ENCODE measurements around the gene MORC2. TPM values are rescaled to one million over a fixed set of nuclear protein-coding genes. Genes with fewer than 3 reads are reported as not detected.

MORC2 gene
- total RNA-seq, 5 donors from 2014 or later (not counting 1 experiment from before 2014, with no cell fraction given) = 33.6 to 49.1 (median 45.4) TPM

GRCh38 chr22:30947173-30947815 is 21.3 kb downstream of the MORC2 start:
- ChIA-PET CTCF (interaction anchor here (0.9 to 2.2 kb wide), 4 partner anchors 8 to 138 kb away, joined by 3 to 6 read pairs (median 4); no protein-coding TSS in a partner anchor), POLR2A (interaction anchor here in 1 of 2 donors (0.8 kb wide), 1 partner anchor 21 kb away, joined by 3 read pairs; the partner anchor contains the start of gene MORC2)
- Histone ChIP-seq H3K9me3 (no peaks in the 10 kb centered on the region), H3K27me3 (replicated peaks in 1 of 2; ENCODE audit: control insufficient read depth in 2 of 2, extremely low read depth in 1 of 2, insufficient read depth in 2 of 2, low read length in 1 of 2) (no peaks in the 10 kb centered on the region), H3K4me1 (ENCODE audit: control insufficient read depth in 1 of 2, extremely low read depth in 1 of 2, insufficient read depth in 2 of 2, low read length in 2 of 2) (peaks cover 34 to 38% of the 10 kb centered on the region in 2 experiments), H3K27ac (ENCODE audit: low read length) (no peak overlapping the region), H3K36me3 (ENCODE audit: control insufficient read depth in 2 of 2, extremely low read depth in 1 of 2, insufficient read depth in 1 of 2, low read length in 1 of 2) (peaks cover 9 to 56% of the 10 kb centered on the region in 2 donors), H3K4me3 (ENCODE audit: control insufficient read depth in 1 of 2, extremely low read depth in 1 of 2, low read length in 1 of 2) (no peak overlapping the region)
- peaks cover 56% of the 10 kb centered on the region for H3K36me3 Mint-ChIP-seq
- 85% methylated on average over 4 of the region's 5 CpGs for WGBS (ENCODE audit: insufficient coverage)
- ATAC-seq (replicated peaks in 1 of 4) = no peak
- H3K9me3 Mint-ChIP-seq = no peaks in the 10 kb centered on the region
- peaks cover 59 to 68% (median 66%) of the 10 kb centered on the region in 3 donors for H3K4me1 Mint-ChIP-seq
- H3K27me3 Mint-ChIP-seq = no peaks in the 10 kb centered on the region
- no peak for DNase-seq
- H3K27ac Mint-ChIP-seq = no peak overlapping the region
- H3K4me3 Mint-ChIP-seq = no peak overlapping the region

GRCh38 chr22:30946354-30946753 is 22.2 kb downstream of the MORC2 start:
- no peaks in the 10 kb centered on the region for H3K9me3 Mint-ChIP-seq
- no peaks in the 10 kb centered on the region for H3K27me3 Mint-ChIP-seq
- peak overlapping the region; percentile 29 to 53 for H3K27ac Mint-ChIP-seq
- Histone ChIP-seq H3K4me1 (ENCODE audit: control insufficient read depth in 1 of 2, extremely low read depth in 1 of 2, insufficient read depth in 2 of 2, low read length in 2 of 2) (peaks cover 38% of the 10 kb centered on the region in 2 experiments), H3K4me3 (ENCODE audit: control insufficient read depth in 1 of 2, extremely low read depth in 1 of 2, low read length in 1 of 2) (no peak overlapping the region), H3K36me3 (ENCODE audit: control insufficient read depth in 2 of 2, extremely low read depth in 1 of 2, insufficient read depth in 1 of 2, low read length in 1 of 2) (peaks cover 9 to 60% of the 10 kb centered on the region in 2 donors), H3K27me3 (replicated peaks in 1 of 2; ENCODE audit: control insufficient read depth in 2 of 2, extremely low read depth in 1 of 2, insufficient read depth in 2 of 2, low read length in 1 of 2) (no peaks in the 10 kb centered on the region), H3K9me3 (no peaks in the 10 kb centered on the region), H3K27ac (ENCODE audit: low read length) (no peak overlapping the region)
- ChIA-PET POLR2A (interaction anchor here in 1 of 2 donors (0.6 to 0.9 kb wide), 3 partner anchors 21 to 313 kb away, joined by 3 read pairs; partner anchors contain the start of gene MORC2), CTCF (interaction anchor here (0.5 to 2.2 kb wide), 7 partner anchors 9 to 302 kb away, joined by 4 to 6 read pairs (median 4); partner anchors contain the start of gene MORC2 (in 1 of the 2))
- peaks cover 63% of the 10 kb centered on the region for H3K36me3 Mint-ChIP-seq
- ATAC-seq (replicated peaks in 1 of 4) (no peak), DNase-seq (no peak)
- WGBS (ENCODE audit: insufficient coverage) = 74% methylated on average over 7 of the region's 7 CpGs
- peak overlapping the region in 1 of 3 donors; percentile 29 for H3K4me3 Mint-ChIP-seq
- H3K4me1 Mint-ChIP-seq = peaks cover 59 to 68% (median 66%) of the 10 kb centered on the region in 3 donors

- Histone ChIP-seq H3K9me3 (no peaks in the 10 kb centered on the region), H3K27ac (ENCODE audit: low read length) (no peak overlapping the region), H3K4me1 (ENCODE audit: control insufficient read depth in 1 of 2, extremely low read depth in 1 of 2, insufficient read depth in 2 of 2, low read length in 2 of 2) (peaks cover 42 to 43% of the 10 kb centered on the region in 2 experiments), H3K4me3 (ENCODE audit: control insufficient read depth in 1 of 2, extremely low read depth in 1 of 2, low read length in 1 of 2) (no peak overlapping the region), H3K36me3 (ENCODE audit: control insufficient read depth in 2 of 2, extremely low read depth in 1 of 2, insufficient read depth in 1 of 2, low read length in 1 of 2) (peaks cover 9 to 57% of the 10 kb centered on the region in 2 donors), H3K27me3 (replicated peaks in 1 of 2; ENCODE audit: control insufficient read depth in 2 of 2, extremely low read depth in 1 of 2, insufficient read depth in 2 of 2, low read length in 1 of 2) (no peaks in the 10 kb centered on the region)
- H3K36me3 Mint-ChIP-seq = peaks cover 61% of the 10 kb centered on the region
- ChIA-PET POLR2A (interaction anchor here (0.5 to 0.9 kb wide), 4 partner anchors 22 to 393 kb away, joined by 3 read pairs; no protein-coding TSS in a partner anchor), CTCF (interaction anchor here (0.6 to 2.2 kb wide), 7 partner anchors 10 to 455 kb away, joined by 3 to 6 read pairs (median 4); partner anchors contain the start of gene MORC2 (in 1 of the 2))
- no CpG with 5 or more reads among the region's 2 CpGs for WGBS (ENCODE audit: insufficient coverage)
- DNase-seq (no peak), ATAC-seq (replicated peaks in 1 of 4) (no peak)
- peak overlapping the region in 1 of 3 donors; percentile 29 for H3K4me3 Mint-ChIP-seq
- H3K27ac Mint-ChIP-seq = peak overlapping the region; percentile 29 to 53
- peaks cover 60 to 68% (median 66%) of the 10 kb centered on the region in 3 donors for H3K4me1 Mint-ChIP-seq
- no peaks in the 10 kb centered on the region for H3K27me3 Mint-ChIP-seq
- no peaks in the 10 kb centered on the region for H3K9me3 Mint-ChIP-seq
Measured at GRCh38 chr22:30945653-30946052, 22.9 kb downstream of the MORC2 start.

- Mint-ChIP-seq H3K27ac (peak overlapping the region in 1 of 2 donors; percentile 71), H3K36me3 (peaks cover 56% of the 10 kb centered on the region), H3K4me1 (peaks cover 62 to 72% (median 69%) of the 10 kb centered on the region in 3 donors), H3K27me3 (no peaks in the 10 kb centered on the region), H3K9me3 (no peaks in the 10 kb centered on the region), H3K4me3 (peak overlapping the region in 1 of 3 donors; percentile 29)
- no peak overlapping the region for H3K27ac ChIP-seq (ENCODE audit: low read length)
- ChIA-PET CTCF (interaction anchor here in 1 of 2 donors (1.1 to 1.6 kb wide), 3 partner anchors 20 to 140 kb away, joined by 3 to 6 read pairs (median 4); partner anchors contain the start of gene MORC2), POLR2A (no interaction called here)
- no peaks in the 10 kb centered on the region for H3K27me3 ChIP-seq (replicated peaks in 1 of 2; ENCODE audit: control insufficient read depth in 2 of 2, extremely low read depth in 1 of 2, insufficient read depth in 2 of 2, low read length in 1 of 2)
- no peak overlapping the region for H3K4me3 ChIP-seq (ENCODE audit: control insufficient read depth in 1 of 2, extremely low read depth in 1 of 2, low read length in 1 of 2)
- ATAC-seq (replicated peaks in 1 of 4) = no peak
- peaks cover 9 to 55% of the 10 kb centered on the region in 2 donors for H3K36me3 ChIP-seq (ENCODE audit: control insufficient read depth in 2 of 2, extremely low read depth in 1 of 2, insufficient read depth in 1 of 2, low read length in 1 of 2)
- H3K4me1 ChIP-seq (ENCODE audit: control insufficient read depth in 1 of 2, extremely low read depth in 1 of 2, insufficient read depth in 2 of 2, low read length in 2 of 2) = peaks cover 46 to 50% of the 10 kb centered on the region in 2 experiments
- no peak for DNase-seq
- H3K9me3 ChIP-seq = no peaks in the 10 kb centered on the region
- WGBS (ENCODE audit: insufficient coverage) = 49% methylated on average over 2 of the region's 4 CpGs
Measured at GRCh38 chr22:30944986-30945385, 23.6 kb downstream of the MORC2 start.

- 40% methylated on average over 1 of the region's 3 CpGs for WGBS (ENCODE audit: insufficient coverage)
- Mint-ChIP-seq H3K36me3 (peaks cover 56% of the 10 kb centered on the region), H3K27me3 (no peaks in the 10 kb centered on the region), H3K4me1 (peaks cover 76 to 85% (median 80%) of the 10 kb centered on the region in 3 donors), H3K4me3 (peak overlapping the region in 2 of 3 donors; percentile 8 to 52), H3K27ac (peak overlapping the region; percentile 71 to 79), H3K9me3 (no peaks in the 10 kb centered on the region)
- ChIA-PET POLR2A (no interaction called here), CTCF (no interaction called here)
- ATAC-seq (replicated peaks in 1 of 4) (peak; percentile 78 to 83 (median 82)), DNase-seq (peak; percentile 33 to 76 (median 67))
- Histone ChIP-seq H3K36me3 (ENCODE audit: control insufficient read depth in 2 of 2, extremely low read depth in 1 of 2, insufficient read depth in 1 of 2, low read length in 1 of 2) (peaks cover 5 to 54% of the 10 kb centered on the region in 2 donors), H3K4me3 (ENCODE audit: control insufficient read depth in 1 of 2, extremely low read depth in 1 of 2, low read length in 1 of 2) (no peak overlapping the region), H3K4me1 (ENCODE audit: control insufficient read depth in 1 of 2, extremely low read depth in 1 of 2, insufficient read depth in 2 of 2, low read length in 2 of 2) (peaks cover 54 to 65% of the 10 kb centered on the region in 2 experiments), H3K9me3 (no peaks in the 10 kb centered on the region), H3K27ac (ENCODE audit: low read length) (no peak overlapping the region), H3K27me3 (replicated peaks in 1 of 2; ENCODE audit: control insufficient read depth in 2 of 2, extremely low read depth in 1 of 2, insufficient read depth in 2 of 2, low read length in 1 of 2) (no peaks in the 10 kb centered on the region)
Measured at GRCh38 chr22:30943368-30943767, 25.2 kb downstream of the MORC2 start.

- ChIA-PET CTCF (interaction anchor here (1.1 to 1.8 kb wide), 2 partner anchors 21 kb away, joined by 3 to 9 read pairs; no protein-coding TSS in a partner anchor), POLR2A (no interaction called here)
- H3K27me3 Mint-ChIP-seq = no peaks in the 10 kb centered on the region
- peak overlapping the region; percentile 97 to 98 for H3K27ac Mint-ChIP-seq
- H3K4me1 ChIP-seq (ENCODE audit: control insufficient read depth in 1 of 2, extremely low read depth in 1 of 2, insufficient read depth in 2 of 2, low read length in 2 of 2) = peaks cover 54 to 80% of the 10 kb centered on the region in 2 experiments
- DNase-seq (peak in 8 of 35 experiments; percentile 5 to 43 (median 18)), ATAC-seq (replicated peaks in 1 of 4) (peak; percentile 22 to 63 (median 33))
- H3K9me3 Mint-ChIP-seq = no peaks in the 10 kb centered on the region
- WGBS (ENCODE audit: insufficient coverage) = 69% methylated on average over 11 of the region's 11 CpGs
- H3K36me3 ChIP-seq (ENCODE audit: control insufficient read depth in 2 of 2, extremely low read depth in 1 of 2, insufficient read depth in 1 of 2, low read length in 1 of 2) = peaks cover 7 to 65% of the 10 kb centered on the region in 2 donors
- H3K4me3 Mint-ChIP-seq = peak overlapping the region; percentile 74 to 85 (median 79)
- peaks cover 71% of the 10 kb centered on the region for H3K36me3 Mint-ChIP-seq
- H3K4me3 ChIP-seq (ENCODE audit: control insufficient read depth in 1 of 2, extremely low read depth in 1 of 2, low read length in 1 of 2) = peak overlapping the region; percentile 54 to 64
- H3K27ac ChIP-seq (ENCODE audit: low read length) = peak overlapping the region; percentile 66
- H3K9me3 ChIP-seq = no peaks in the 10 kb centered on the region
- H3K4me1 Mint-ChIP-seq = peaks cover 89 to 95% (median 94%) of the 10 kb centered on the region in 3 donors
- no peaks in the 10 kb centered on the region for H3K27me3 ChIP-seq (replicated peaks in 1 of 2; ENCODE audit: control insufficient read depth in 2 of 2, extremely low read depth in 1 of 2, insufficient read depth in 2 of 2, low read length in 1 of 2)
Measured at GRCh38 chr22:30941363-30941740, 27.2 kb downstream of the MORC2 start.

Data from T-cell (primary cell).